Osteoblast (primary cell): Measurements from ENCODE around the gene PARVA. TPM values are rescaled to one million over a fixed set of nuclear protein-coding genes. Genes with fewer than 3 reads are reported as not detected.
A peak's percentile ranks its signal among the peaks of the same experiment; 100 is the strongest.

Experiments used
- DNase-seq: peaks from one replicate; pipeline ENCODE4 v3.0.0; 2011; ENCODE audit warnings: low spot score, mixed read lengths; ENCODE audit not compliant: insufficient read length; ENCODE audit errors: missing footprints
- H2AFZ ChIP-seq: 2 replicates; pipeline ENCODE4 v1.6.0; 2011; ENCODE audit warnings: mild to moderate bottlenecking, low read length
- H3K27ac ChIP-seq: 2 replicates; pipeline ENCODE4 v1.5.1; 2011; ENCODE audit warnings: mild to moderate bottlenecking, low read depth, low read length, moderate library complexity
- H3K27me3 ChIP-seq: 2 replicates; pipeline ENCODE4 v1.6.0; 2012; ENCODE audit warnings: mild to moderate bottlenecking, control low read depth, inconsistent platforms, low read length, moderate library complexity; ENCODE audit not compliant: insufficient read depth
- H3K36me3 ChIP-seq: 2 replicates; pipeline ENCODE4 v1.5.1; 2011; ENCODE audit warnings: mild to moderate bottlenecking, low read length, control low read depth, moderate library complexity; ENCODE audit not compliant: insufficient read depth
- H3K4me1 ChIP-seq: 2 replicates; pipeline ENCODE4 v1.5.1; 2011; ENCODE audit warnings: mild to moderate bottlenecking, low read length, control low read depth, moderate library complexity; ENCODE audit not compliant: insufficient read depth
- H3K4me2 ChIP-seq: 2 replicates; pipeline ENCODE4 v1.6.0; 2011; ENCODE audit warnings: mild to moderate bottlenecking, low read length; ENCODE audit not compliant: insufficient read depth
- H3K4me3 ChIP-seq: fragments of 200-600 bp; sonication (generic); 3 replicates; pipeline ENCODE4 v1.5.1; 2012; ENCODE audit warnings: mild to moderate bottlenecking, low read length, inconsistent platforms; ENCODE audit not compliant: insufficient read depth
- H3K79me2 ChIP-seq: 2 replicates; pipeline ENCODE4 v1.6.0; 2012; ENCODE audit warnings: mild to moderate bottlenecking, low read length, control low read depth, inconsistent platforms; ENCODE audit not compliant: insufficient read depth
- H3K9me3 ChIP-seq: 2 replicates; pipeline ENCODE4 v1.5.1; 2011; ENCODE audit warnings: low read depth, low read length, control low read depth
- H4K20me1 ChIP-seq: 2 replicates; pipeline ENCODE4 v1.6.0; 2012; ENCODE audit warnings: mild to moderate bottlenecking, low read length, control low read depth; ENCODE audit not compliant: insufficient read depth
- CTCF ChIP-seq: IDR thresholded peaks from 2 replicates; pipeline ENCODE4 v1.5.1; 2011; ENCODE audit warnings: mild to moderate bottlenecking, low read depth, low read length, moderate library complexity; ENCODE audit errors: extremely low read depth
- total RNA-seq: library from RNA; depleted of rRNA; stranded (reverse); fragments of >200 nt; gene quantifications from 2 replicates; pipeline ENCODE4 v1.2.3, GENCODE V29; 2012

Gene PARVA
- total RNA-seq, 1 donor = 74.9 TPM

GRCh38 chr11:12577725-12578644, 200.6 kb downstream of the PARVA start:
- H3K4me3 ChIP-seq = no peak overlapping the region
- H4K20me1 ChIP-seq = no peaks in the 10 kb centered on the region
- H2AFZ ChIP-seq = no peak overlapping the region
- H3K27ac ChIP-seq = no peak overlapping the region
- DNase-seq = no peak
- H3K4me1 ChIP-seq = peaks cover 8% of the 10 kb centered on the region
- no peaks in the 10 kb centered on the region for H3K9me3 ChIP-seq
- H3K79me2 ChIP-seq = no peaks in the 10 kb centered on the region
- TF ChIP-seq CTCF = peak; percentile 20
- H3K27me3 ChIP-seq = no peaks in the 10 kb centered on the region
- H3K36me3 ChIP-seq = no peaks in the 10 kb centered on the region
- H3K4me2 ChIP-seq = no peak overlapping the region

- Histone ChIP-seq H3K4me2 (peak overlapping the region; percentile 17), H3K27ac (peak overlapping the region; percentile 66)
Measured at GRCh38 chr11:12581416-12581815, 204.0 kb downstream of the PARVA start.

GRCh38 chr11:12581923-12582322, 204.6 kb downstream of the PARVA start:
- Histone ChIP-seq H3K79me2 (no peaks in the 10 kb centered on the region), H3K27me3 (no peaks in the 10 kb centered on the region), H3K36me3 (no peaks in the 10 kb centered on the region), H4K20me1 (no peaks in the 10 kb centered on the region), H3K4me3 (no peak overlapping the region), H3K4me1 (peaks cover 11% of the 10 kb centered on the region), H2AFZ (peak overlapping the region; percentile 55), H3K27ac (peak overlapping the region; percentile 66), H3K9me3 (no peaks in the 10 kb centered on the region), H3K4me2 (peak overlapping the region; percentile 17)
- DNase-seq = peak; percentile 82
- TF ChIP-seq CTCF = no peak

More at GRCh38 chr11:12581416-12581815, 204.0 kb downstream of the PARVA start:
- DNase-seq = no peak
- Histone ChIP-seq H3K27me3 (no peaks in the 10 kb centered on the region), H3K36me3 (no peaks in the 10 kb centered on the region), H2AFZ (no peak overlapping the region), H3K4me1 (peaks cover 8% of the 10 kb centered on the region), H3K4me3 (no peak overlapping the region), H3K9me3 (no peaks in the 10 kb centered on the region), H4K20me1 (no peaks in the 10 kb centered on the region), H3K79me2 (no peaks in the 10 kb centered on the region)
- no peak for TF ChIP-seq CTCF
